Measurements from ENCODE around the gene SERPINE2. TPM values are rescaled to one million over a fixed set of nuclear protein-coding genes. Genes with fewer than 3 reads are reported as not detected.

Gene SERPINE2, protein sequence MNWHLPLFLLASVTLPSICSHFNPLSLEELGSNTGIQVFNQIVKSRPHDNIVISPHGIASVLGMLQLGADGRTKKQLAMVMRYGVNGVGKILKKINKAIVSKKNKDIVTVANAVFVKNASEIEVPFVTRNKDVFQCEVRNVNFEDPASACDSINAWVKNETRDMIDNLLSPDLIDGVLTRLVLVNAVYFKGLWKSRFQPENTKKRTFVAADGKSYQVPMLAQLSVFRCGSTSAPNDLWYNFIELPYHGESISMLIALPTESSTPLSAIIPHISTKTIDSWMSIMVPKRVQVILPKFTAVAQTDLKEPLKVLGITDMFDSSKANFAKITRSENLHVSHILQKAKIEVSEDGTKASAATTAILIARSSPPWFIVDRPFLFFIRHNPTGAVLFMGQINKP
- 144 to 168 TPM (median 151 TPM) in 5 replicates for total RNA-seq (2022; extraction: Qiagen RNA extraction)

DNA sequence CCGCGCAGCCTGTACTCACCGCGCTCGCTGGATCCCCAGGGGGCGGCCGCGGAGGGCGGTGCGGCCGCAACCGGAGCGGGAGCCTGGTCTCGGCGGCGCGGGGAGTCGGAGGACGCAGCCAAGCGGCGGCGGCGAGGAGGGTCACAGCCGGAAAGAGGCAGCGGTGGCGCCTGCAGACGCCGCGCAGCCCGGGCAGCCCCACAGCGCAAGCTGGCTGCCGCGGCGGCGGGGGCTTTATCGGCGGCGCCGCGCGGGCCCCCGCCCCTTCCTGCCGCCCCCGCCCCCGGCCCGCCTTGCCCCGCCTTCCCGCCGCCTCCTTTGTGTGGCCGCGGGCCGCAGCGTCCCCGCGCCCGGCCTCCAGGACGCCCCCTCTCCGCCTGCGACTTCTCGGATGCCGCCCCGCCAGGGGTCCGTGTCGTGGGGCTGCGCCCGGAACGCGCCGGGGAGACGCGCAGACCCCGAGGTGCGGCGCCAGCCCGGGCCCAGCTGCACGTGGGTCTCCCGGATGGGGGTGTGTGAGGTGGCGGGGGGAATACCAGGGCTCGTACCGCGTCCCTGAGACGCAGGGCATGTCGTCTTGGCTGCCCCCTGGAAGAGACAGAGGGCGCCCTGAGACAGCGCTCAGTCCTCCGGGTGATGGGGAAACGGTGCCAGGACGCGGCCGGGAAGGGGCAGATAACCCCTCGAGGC lies at the start of gene SERPINE2:
Gene SERPINE2, minus strand, starts transcription at position 207 of the 690 bp plus-strand sequence. CDS start 37,386 bp downstream, outside the sequence.

DNA sequence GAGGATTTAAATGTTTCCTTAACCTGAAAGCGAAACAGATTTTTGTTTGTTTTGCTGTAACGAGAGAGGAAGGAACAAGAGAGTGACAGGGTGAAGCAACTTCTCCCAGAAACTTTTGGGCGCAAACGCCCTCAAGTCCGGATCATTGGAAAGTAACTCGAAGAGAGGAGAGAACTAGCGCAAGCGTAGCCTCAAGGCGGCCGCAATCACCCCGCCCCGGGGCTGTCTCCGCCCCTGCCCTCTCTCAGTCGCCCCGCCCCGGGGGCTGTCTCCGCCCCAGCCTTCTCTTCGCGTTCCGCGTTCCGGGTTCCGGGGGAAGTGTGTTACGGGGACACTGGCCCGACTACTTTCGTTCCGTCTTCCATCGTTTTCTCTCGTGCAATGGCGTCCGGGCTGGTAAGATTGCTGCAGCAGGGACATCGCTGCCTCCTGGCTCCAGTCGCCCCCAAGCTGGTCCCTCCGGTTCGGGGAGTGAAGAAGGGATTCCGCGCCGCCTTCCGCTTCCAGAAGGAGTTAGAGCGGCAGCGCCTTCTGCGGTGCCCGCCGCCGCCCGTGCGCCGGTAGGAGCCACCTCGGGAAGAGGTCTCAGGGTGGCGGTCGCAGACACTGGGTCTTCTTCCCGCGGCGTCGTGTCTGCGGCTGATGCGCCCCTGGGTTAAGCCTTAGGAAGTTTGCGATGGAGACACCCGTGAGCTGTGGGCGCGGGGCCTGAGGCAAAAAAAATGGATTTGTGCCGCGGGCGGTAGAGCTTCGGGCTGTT lies 81.8 kb downstream of the SERPINE2 start, which contains the start of gene MRPL44:
Gene MRPL44, plus strand, starts transcription at position 372 of the 760 bp plus-strand sequence. Its CDS starts 10 bp downstream, at position 382.

GRCh38 chr2:223944703-223945531 lies 94.2 kb downstream of the SERPINE2 start, which contains the start of gene WDFY1:
Gene WDFY1 (minus strand): TSS chr2:223945335. CDS start chr2:223945284, 51 bp downstream.

Other genes with a start within 250 kb of the SERPINE2 start
- gene AP1S3, start 201.7 kb downstream of the SERPINE2 start, total RNA-seq (2022; extraction: Qiagen RNA extraction), result 28.0 to 40.5 TPM (median 36.0 TPM) in 5 replicates
- 28.1 to 41.5 TPM (median 36.6 TPM) in 5 replicates for gene WDFY1, start 94.0 kb downstream of the SERPINE2 start, total RNA-seq (2022; extraction: Qiagen RNA extraction)
- gene MRPL44, start 81.8 kb downstream of the SERPINE2 start, total RNA-seq (2022; extraction: Qiagen RNA extraction), result 46.0 to 49.7 TPM (median 48.3 TPM) in 5 replicates

All from A549 treated with dexamethasone at 1 μM for 4 hours (cell line).